ENCODE data around the gene IRAG1. TPM values are rescaled to one million over a fixed set of nuclear protein-coding genes. Genes with fewer than 3 reads are reported as not detected.
A peak's percentile ranks its signal among the peaks of the same experiment; 100 is the strongest.

The IRAG1 gene
- total and polyA plus RNA-seq, 12 donors, result 5.6 to 33.9 (median 15.6) TPM

DNA sequence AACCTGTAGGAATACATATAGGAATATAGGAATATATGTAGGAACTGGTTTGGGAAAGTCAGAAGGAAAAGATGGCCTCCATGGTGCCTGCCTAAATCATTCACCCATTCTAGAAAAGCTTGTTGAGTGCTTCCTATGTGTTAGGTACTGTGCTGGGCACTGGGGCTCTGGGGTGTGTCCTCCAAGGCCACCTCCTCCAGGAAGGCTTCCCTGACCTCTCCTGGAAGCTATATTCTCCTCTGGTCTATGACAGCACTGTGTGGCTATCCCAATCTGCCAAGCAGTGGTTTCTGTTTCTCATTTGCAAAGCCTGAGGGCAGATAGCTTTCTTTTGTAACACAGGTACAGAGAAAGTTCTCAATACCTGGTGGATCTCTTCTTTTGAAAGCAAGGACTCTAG is 30.2 kb downstream of the IRAG1 start:
- Histone ChIP-seq H3K27ac (no peak overlapping the region), H3K27me3 (no peaks in the 10 kb centered on the region), H3K4me3 (no peak overlapping the region), H3K36me3 (replicated peaks in 1 of 2) (no peaks in the 10 kb centered on the region), H3K4me1 (replicated peaks in 1 of 2) (peaks cover 20 to 28% of the 10 kb centered on the region in 2 donors), H3K9me3 (replicated peaks in 1 of 3) (no peaks in the 10 kb centered on the region)
- DNase-seq, result no peak
- intact Hi-C loops (cut with DNase I), result no loop called here
- TF ChIP-seq POLR2A (IDR thresholded peaks at IDR 0.05) (no peak), CTCF (IDR thresholded peaks at IDR 0.05) (no peak)

DNA sequence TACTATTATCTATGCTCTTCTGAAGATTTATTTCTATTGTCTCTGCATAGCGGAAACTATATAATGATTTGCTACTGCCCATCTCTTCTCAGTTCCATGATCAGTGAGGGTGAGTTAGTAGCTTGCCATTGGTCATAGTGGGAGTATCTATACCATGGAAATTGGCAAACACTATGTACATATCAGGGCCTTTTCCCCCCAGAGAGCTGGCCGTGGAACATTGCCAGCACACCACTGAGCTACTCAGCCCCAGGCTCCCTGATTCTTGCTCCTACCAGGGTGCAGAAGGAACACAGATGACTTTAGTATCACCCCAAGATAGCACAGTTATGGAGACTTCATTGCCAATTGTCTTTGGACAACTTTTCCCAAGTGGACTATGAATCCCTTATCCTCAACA is 33.2 kb downstream of the IRAG1 start:
- DNase-seq, result no peak
- no peaks in the 10 kb centered on the region for H3K27me3 ChIP-seq
- 86 to 97% (median 93%) methylated on average over 2 of the region's 2 CpGs for WGBS, 4 donors
- H3K27ac ChIP-seq, result peak overlapping the region; percentile 67 to 96 (median 79)
- no peak overlapping the region for H3K4me3 ChIP-seq
- TF ChIP-seq CTCF (IDR thresholded peaks at IDR 0.05), result no peak
- no peak for TF ChIP-seq POLR2A (IDR thresholded peaks at IDR 0.05)
- H3K9me3 ChIP-seq (replicated peaks in 1 of 3), result no peaks in the 10 kb centered on the region
- peaks cover 48 to 58% of the 10 kb centered on the region in 2 donors for H3K4me1 ChIP-seq (replicated peaks in 1 of 2)
- intact Hi-C loops (cut with DNase I), result no loop called here
- H3K36me3 ChIP-seq (replicated peaks in 1 of 2), result no peaks in the 10 kb centered on the region

GRCh38 chr11:10659339-10660216 is 34.0 kb downstream of the IRAG1 start:
- TF ChIP-seq POLR2A (IDR thresholded peaks at IDR 0.05) (no peak), CTCF (IDR thresholded peaks at IDR 0.05) (no peak)
- Histone ChIP-seq H3K27ac (peak overlapping the region; percentile 67 to 96 (median 79)), H3K4me3 (no peak overlapping the region), H3K27me3 (no peaks in the 10 kb centered on the region), H3K4me1 (replicated peaks in 1 of 2) (peaks cover 49 to 65% of the 10 kb centered on the region in 2 donors), H3K36me3 (replicated peaks in 1 of 2) (no peaks in the 10 kb centered on the region), H3K9me3 (replicated peaks in 1 of 3) (no peaks in the 10 kb centered on the region)
- DNase-seq, result peak; percentile 75 to 92 (median 86)
- intact Hi-C loops (cut with DNase I), result loop anchor here (5.0 to 10.0 kb wide), 3 partner anchors 85 to 245 kb away; no protein-coding TSS in a partner anchor
- WGBS, 4 donors, result 23 to 34% (median 27%) methylated on average over 13 of the region's 13 CpGs

DNA sequence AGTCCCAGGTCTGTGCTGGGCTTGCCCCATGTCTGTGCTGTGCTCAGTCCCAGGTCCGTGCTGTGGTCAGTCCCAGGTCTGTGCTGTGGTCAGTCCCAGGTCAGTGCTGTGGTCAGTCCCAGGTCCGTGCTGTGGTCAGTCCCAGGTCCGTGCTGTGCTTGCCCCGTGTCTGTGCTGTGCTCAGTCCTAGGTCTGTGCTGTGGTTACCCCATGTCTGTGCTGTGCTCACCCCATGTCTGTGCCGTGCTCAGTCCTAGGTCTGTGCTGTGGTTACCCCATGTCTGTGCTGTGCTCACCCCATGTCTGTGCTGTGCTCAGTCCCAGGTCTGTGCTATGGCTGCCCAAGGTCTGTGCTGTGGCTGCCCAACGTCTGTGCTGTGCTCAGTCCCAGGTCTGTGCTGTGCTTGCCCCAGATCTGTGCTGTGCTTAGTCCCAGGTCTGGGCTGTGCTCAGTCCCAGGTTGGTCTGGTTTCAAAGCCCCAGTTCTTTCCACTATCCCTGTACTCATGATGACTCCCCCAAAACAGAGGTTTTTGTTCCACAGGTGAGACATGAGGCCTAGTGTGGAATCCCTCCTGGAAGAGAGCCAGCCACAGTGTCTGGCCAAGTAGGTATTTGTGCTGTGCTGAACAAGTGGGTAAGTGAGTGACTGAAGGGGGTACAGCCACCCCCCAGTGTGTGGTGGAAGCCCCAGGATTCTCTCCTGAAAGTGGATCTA is 34.8 kb downstream of the IRAG1 start:
- peak overlapping the region; percentile 19 to 96 (median 79) for H3K27ac ChIP-seq
- H3K27me3 ChIP-seq, result no peaks in the 10 kb centered on the region
- no peaks in the 10 kb centered on the region for H3K36me3 ChIP-seq (replicated peaks in 1 of 2)
- intact Hi-C loops (cut with DNase I), result loop anchor here (5.0 to 10.0 kb wide), 3 partner anchors 84 to 244 kb away; no protein-coding TSS in a partner anchor
- no peak for DNase-seq
- H3K4me1 ChIP-seq (replicated peaks in 1 of 2), result peaks cover 49 to 72% of the 10 kb centered on the region in 2 donors
- no peaks in the 10 kb centered on the region for H3K9me3 ChIP-seq (replicated peaks in 1 of 3)
- TF ChIP-seq POLR2A (IDR thresholded peaks at IDR 0.05), result no peak
- no peak for TF ChIP-seq CTCF (IDR thresholded peaks at IDR 0.05)
- 65 to 100% (median 72%) methylated on average over 1 to 6 of the region's 6 CpGs for WGBS, 4 donors
- no peak overlapping the region for H3K4me3 ChIP-seq
